KG1 (cell line): Measurements from ENCODE around the gene CTAGE1.

Experiments
- DNase-seq: peaks from one replicate; lab custom pipeline; 2025; lab: John Stamatoyannopoulos, UW

CTAGE1 gene

GRCh38 chr18:22391407-22392345 lies 26.0 kb downstream of the CTAGE1 start:
- no peak for DNase-seq

- no peak for DNase-seq
Observed at GRCh38 chr18:22387787-22388186, 29.9 kb downstream of the CTAGE1 start.

GRCh38 chr18:22387364-22387763 lies 30.4 kb downstream of the CTAGE1 start:
- DNase-seq, result no peak

GRCh38 chr18:22385718-22386117 lies 32.0 kb downstream of the CTAGE1 start:
- DNase-seq, result no peak

- no peak for DNase-seq
Observed at GRCh38 chr18:22378672-22379282, 38.9 kb downstream of the CTAGE1 start.

GRCh38 chr18:22377769-22378168 lies 39.9 kb downstream of the CTAGE1 start:
- no peak for DNase-seq

GRCh38 chr18:22370414-22370813 lies 47.3 kb downstream of the CTAGE1 start:
- no peak for DNase-seq

- no peak for DNase-seq
Observed at GRCh38 chr18:22368021-22368420, 49.7 kb downstream of the CTAGE1 start.

- no peak for DNase-seq
Observed at GRCh38 chr18:22367303-22367702, 50.4 kb downstream of the CTAGE1 start.

GRCh38 chr18:22363867-22364463 lies 53.8 kb downstream of the CTAGE1 start:
- DNase-seq, result no peak
